Measurements from ENCODE around the gene C1QC. TPM values are rescaled to one million over a fixed set of nuclear protein-coding genes. Genes with fewer than 3 reads are reported as not detected.
"Not testable (repeated sequence)": the region's sequence is repeated elsewhere in the genome, so short reads cannot be mapped to it uniquely, and the experiment has no call there.

The C1QC gene
- total RNA-seq, 1 experiment from 2014 or later: not detected

GRCh38 chr1:22670352-22670975 lies 27.0 kb downstream of the C1QC start:
- in situ Hi-C loops (cut with HindIII; ENCODE audit: low pct_unique_long_range_greater_than_20kb, low sequenced_read_pairs): no loop called here
- DNase-seq (ENCODE audit: low read depth): no peak

GRCh38 chr1:22671999-22672398 lies 28.6 kb downstream of the C1QC start:
- no peak for DNase-seq (ENCODE audit: low read depth)

GRCh38 chr1:22673486-22674409 lies 30.3 kb downstream of the C1QC start:
- in situ Hi-C loops (cut with HindIII; ENCODE audit: low pct_unique_long_range_greater_than_20kb, low sequenced_read_pairs): no loop called here
- DNase-seq (ENCODE audit: low read depth): peak; percentile 28

More at GRCh38 chr1:22671999-22672398, 28.6 kb downstream of the C1QC start:
- in situ Hi-C loops (cut with HindIII; ENCODE audit: low pct_unique_long_range_greater_than_20kb, low sequenced_read_pairs): no loop called here

- in situ Hi-C loops (cut with HindIII; ENCODE audit: low pct_unique_long_range_greater_than_20kb, low sequenced_read_pairs): no loop called here
These were observed 30.9 kb downstream of the C1QC start for GRCh38 chr1:22674410-22674749.

GRCh38 chr1:22676151-22676550 lies 32.7 kb downstream of the C1QC start:
- DNase-seq (ENCODE audit: low read depth); in situ Hi-C loops (cut with HindIII; ENCODE audit: low pct_unique_long_range_greater_than_20kb, low sequenced_read_pairs): not testable (repeated sequence)

More at GRCh38 chr1:22674410-22674749, 30.9 kb downstream of the C1QC start:
- no peak for DNase-seq (ENCODE audit: low read depth)

- in situ Hi-C loops (cut with HindIII; ENCODE audit: low pct_unique_long_range_greater_than_20kb, low sequenced_read_pairs): no loop called here
These were observed 33.6 kb downstream of the C1QC start for GRCh38 chr1:22676916-22677583.

GRCh38 chr1:22677931-22678896 lies 34.8 kb downstream of the C1QC start:
- DNase-seq (ENCODE audit: low read depth): no peak
- in situ Hi-C loops (cut with HindIII; ENCODE audit: low pct_unique_long_range_greater_than_20kb, low sequenced_read_pairs): no loop called here

More at GRCh38 chr1:22676916-22677583, 33.6 kb downstream of the C1QC start:
- DNase-seq (ENCODE audit: low read depth): no peak

GRCh38 chr1:22680726-22681125 lies 37.3 kb downstream of the C1QC start:
- DNase-seq (ENCODE audit: low read depth): no peak
- in situ Hi-C loops (cut with HindIII; ENCODE audit: low pct_unique_long_range_greater_than_20kb, low sequenced_read_pairs): no loop called here

- DNase-seq (ENCODE audit: low read depth): no peak
- in situ Hi-C loops (cut with HindIII; ENCODE audit: low pct_unique_long_range_greater_than_20kb, low sequenced_read_pairs): no loop called here
These were observed 38.3 kb downstream of the C1QC start for GRCh38 chr1:22681556-22682276.

GRCh38 chr1:22683547-22683946 lies 40.1 kb downstream of the C1QC start:
- no peak for DNase-seq (ENCODE audit: low read depth)
- in situ Hi-C loops (cut with HindIII; ENCODE audit: low pct_unique_long_range_greater_than_20kb, low sequenced_read_pairs): no loop called here

- no peak for DNase-seq (ENCODE audit: low read depth)
- in situ Hi-C loops (cut with HindIII; ENCODE audit: low pct_unique_long_range_greater_than_20kb, low sequenced_read_pairs): no loop called here
These were observed 42.2 kb downstream of the C1QC start for GRCh38 chr1:22685591-22686059.

- in situ Hi-C loops (cut with HindIII; ENCODE audit: low pct_unique_long_range_greater_than_20kb, low sequenced_read_pairs): no loop called here
- no peak for DNase-seq (ENCODE audit: low read depth)
These were observed 43.8 kb downstream of the C1QC start for GRCh38 chr1:22687191-22687590.

GRCh38 chr1:22688466-22688865 lies 45.0 kb downstream of the C1QC start:
- in situ Hi-C loops (cut with HindIII; ENCODE audit: low pct_unique_long_range_greater_than_20kb, low sequenced_read_pairs): no loop called here
- no peak for DNase-seq (ENCODE audit: low read depth)

GRCh38 chr1:22689505-22689904 lies 46.1 kb downstream of the C1QC start:
- in situ Hi-C loops (cut with HindIII; ENCODE audit: low pct_unique_long_range_greater_than_20kb, low sequenced_read_pairs): no loop called here
- peak; percentile 93 for DNase-seq (ENCODE audit: low read depth)

GRCh38 chr1:22691031-22691753 lies 47.8 kb downstream of the C1QC start:
- in situ Hi-C loops (cut with HindIII; ENCODE audit: low pct_unique_long_range_greater_than_20kb, low sequenced_read_pairs): no loop called here
- no peak for DNase-seq (ENCODE audit: low read depth)

- in situ Hi-C loops (cut with HindIII; ENCODE audit: low pct_unique_long_range_greater_than_20kb, low sequenced_read_pairs): no loop called here
These were observed 50.7 kb downstream of the C1QC start for GRCh38 chr1:22694172-22694571.

GRCh38 chr1:22696610-22697009 lies 53.2 kb downstream of the C1QC start:
- no peak for DNase-seq (ENCODE audit: low read depth)

More at GRCh38 chr1:22694172-22694571, 50.7 kb downstream of the C1QC start:
- no peak for DNase-seq (ENCODE audit: low read depth)

More at GRCh38 chr1:22696610-22697009, 53.2 kb downstream of the C1QC start:
- in situ Hi-C loops (cut with HindIII; ENCODE audit: low pct_unique_long_range_greater_than_20kb, low sequenced_read_pairs): no loop called here

Measured in Caki2 (cell line).